HepG2 (cell line): Measurements from ENCODE around the gene TMTC4. TPM values are rescaled to one million over a fixed set of nuclear protein-coding genes. Genes with fewer than 3 reads are reported as not detected.

Source experiments
- HOXD1 ChIP-seq: sonication (generic); formaldehyde crosslinking; IDR thresholded peaks from 2 replicates; pipeline ENCODE4 v1.5.0; 2020; ENCODE audit warnings: missing genetic modification reagents
- RXRB ChIP-seq: IDR thresholded peaks from 2 replicates; pipeline ENCODE4 v1.6.1; 2016; ENCODE audit warnings: borderline replicate concordance, missing genetic modification reagents, missing compliant biosample characterization
- TOPORS ChIP-seq: sonication (generic); formaldehyde crosslinking; IDR thresholded peaks from 2 replicates; pipeline ENCODE4 v1.8.0; 2023; ENCODE audit warnings: mild to moderate bottlenecking, missing genetic modification reagents
- ZFP36L1 ChIP-seq: sonication (generic); formaldehyde crosslinking; IDR thresholded peaks from 2 replicates; pipeline ENCODE4 v1.8.0; 2022; ENCODE audit warnings: mild to moderate bottlenecking, missing genetic modification reagents, moderate library complexity
- ZNF260 ChIP-seq: sonication (generic); formaldehyde crosslinking; IDR thresholded peaks from 2 replicates; pipeline ENCODE4 v1.4.0; 2020; ENCODE audit warnings: missing genetic modification reagents, low read depth, mild to moderate bottlenecking, borderline replicate concordance
- ZNF562 ChIP-seq: sonication (generic); formaldehyde crosslinking; IDR thresholded peaks from 2 replicates; pipeline ENCODE4 v1.8.0; 2022; ENCODE audit warnings: missing genetic modification reagents, borderline replicate concordance
- ZNF563 ChIP-seq: sonication (generic); formaldehyde crosslinking; IDR thresholded peaks from 2 replicates; pipeline ENCODE4 v1.8.0; 2022; ENCODE audit warnings: mild to moderate bottlenecking, moderate library complexity, missing genetic modification reagents
- polyA plus RNA-seq, 8 experiments: library from polyadenylated mRNA; depleted of rRNA in 3 of 8; stranded (reverse) in 7 of 8; unstranded in 1 of 8; fragments of >200 nt; fragmentation: Illumina TruSeq in 4 of 8; extraction: Trizol in 4 of 8; gene quantifications; 2 replicates each; pipeline versions ENCODE4 v1.2.1 to v1.2.3, GENCODE V29; 2011 to 2016; ENCODE audit warnings: low read depth in 4 of 8, missing spikeins in 1 of 8, mixed read lengths in 1 of 8; ENCODE audit not compliant: insufficient read depth in 1 of 8
- total RNA-seq, 5 experiments: library from RNA; depleted of rRNA; stranded (reverse); fragments of >200 nt; fragmentation: Illumina TruSeq; extraction: Trizol; gene quantifications; 2 replicates each; pipeline ENCODE4 v1.2.3, GENCODE V29; 2016; ENCODE audit warnings: low read depth in 1 of 5
- TF ChIP-seq, protein P1 (sequence below), 2 experiments: IDR thresholded peaks; 2 replicates each; pipeline ENCODE4 v1.6.1; 2011 to 2012; ENCODE audit warnings: low read length in 2 of 2, borderline replicate concordance in 1 of 2, low read depth in 1 of 2, mild to moderate bottlenecking in 1 of 2, moderate library complexity in 1 of 2
- TF ChIP-seq, protein P2 (sequence below): sonication (generic); formaldehyde crosslinking; IDR thresholded peaks from 2 replicates; pipeline ENCODE4 v1.9.0; 2021; ENCODE audit warnings: missing genetic modification reagents, mild to moderate bottlenecking, borderline replicate concordance
- TF ChIP-seq, protein P3 (sequence below): IDR thresholded peaks from 2 replicates; pipeline ENCODE4 v1.6.1; 2016

The TMTC4 gene
- total and polyA plus RNA-seq, 2 of the 13 experiments (the other 11 are each of a cell fraction or from before 2014, with no cell fraction given), result 16.0 to 22.6 TPM

DNA sequence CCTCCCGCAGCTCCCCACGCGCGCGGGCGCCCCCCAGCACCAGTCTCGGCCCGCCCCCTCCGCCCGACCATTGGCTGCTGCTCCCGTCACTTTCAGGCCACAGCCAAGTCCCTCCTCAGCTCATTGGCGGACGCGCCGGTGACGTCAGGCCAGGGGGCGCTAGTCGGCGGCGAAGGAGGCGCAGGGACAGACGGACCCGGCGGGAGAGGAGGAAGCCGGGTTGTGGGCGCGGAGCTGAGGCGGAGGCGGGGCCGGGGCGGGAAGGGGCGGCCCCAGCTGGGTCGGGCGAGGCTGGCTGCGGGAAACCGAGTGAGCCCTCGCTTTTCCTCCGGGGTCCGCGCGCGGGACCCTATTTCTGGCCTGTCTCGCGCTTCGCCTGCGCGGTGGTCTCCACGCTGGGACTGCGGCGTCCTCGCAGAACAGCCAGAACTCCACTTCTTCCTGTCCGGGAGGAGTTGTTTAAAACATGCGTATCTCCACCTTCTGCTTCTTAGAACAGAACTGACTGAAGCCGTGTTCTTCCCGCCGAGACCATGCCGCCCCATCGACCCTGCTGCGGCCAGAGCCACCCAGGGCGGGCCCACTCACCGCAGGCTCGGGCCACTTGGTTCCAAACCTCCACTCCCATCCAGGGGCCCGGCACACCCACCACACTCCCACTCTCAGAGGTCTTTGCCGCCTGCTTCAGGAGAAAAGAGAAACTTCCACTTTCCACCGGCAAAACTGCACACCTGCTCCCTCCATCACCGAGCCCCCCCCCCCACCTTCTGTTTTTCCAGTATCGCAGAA, 471 bp upstream of the TMTC4 start (continued):
- TF ChIP-seq ZNF260 (CRISPR knock-in tag), result no peak
- TF ChIP-seq, protein P1, sequence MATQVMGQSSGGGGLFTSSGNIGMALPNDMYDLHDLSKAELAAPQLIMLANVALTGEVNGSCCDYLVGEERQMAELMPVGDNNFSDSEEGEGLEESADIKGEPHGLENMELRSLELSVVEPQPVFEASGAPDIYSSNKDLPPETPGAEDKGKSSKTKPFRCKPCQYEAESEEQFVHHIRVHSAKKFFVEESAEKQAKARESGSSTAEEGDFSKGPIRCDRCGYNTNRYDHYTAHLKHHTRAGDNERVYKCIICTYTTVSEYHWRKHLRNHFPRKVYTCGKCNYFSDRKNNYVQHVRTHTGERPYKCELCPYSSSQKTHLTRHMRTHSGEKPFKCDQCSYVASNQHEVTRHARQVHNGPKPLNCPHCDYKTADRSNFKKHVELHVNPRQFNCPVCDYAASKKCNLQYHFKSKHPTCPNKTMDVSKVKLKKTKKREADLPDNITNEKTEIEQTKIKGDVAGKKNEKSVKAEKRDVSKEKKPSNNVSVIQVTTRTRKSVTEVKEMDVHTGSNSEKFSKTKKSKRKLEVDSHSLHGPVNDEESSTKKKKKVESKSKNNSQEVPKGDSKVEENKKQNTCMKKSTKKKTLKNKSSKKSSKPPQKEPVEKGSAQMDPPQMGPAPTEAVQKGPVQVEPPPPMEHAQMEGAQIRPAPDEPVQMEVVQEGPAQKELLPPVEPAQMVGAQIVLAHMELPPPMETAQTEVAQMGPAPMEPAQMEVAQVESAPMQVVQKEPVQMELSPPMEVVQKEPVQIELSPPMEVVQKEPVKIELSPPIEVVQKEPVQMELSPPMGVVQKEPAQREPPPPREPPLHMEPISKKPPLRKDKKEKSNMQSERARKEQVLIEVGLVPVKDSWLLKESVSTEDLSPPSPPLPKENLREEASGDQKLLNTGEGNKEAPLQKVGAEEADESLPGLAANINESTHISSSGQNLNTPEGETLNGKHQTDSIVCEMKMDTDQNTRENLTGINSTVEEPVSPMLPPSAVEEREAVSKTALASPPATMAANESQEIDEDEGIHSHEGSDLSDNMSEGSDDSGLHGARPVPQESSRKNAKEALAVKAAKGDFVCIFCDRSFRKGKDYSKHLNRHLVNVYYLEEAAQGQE (IDR thresholded peaks at IDR 0.05; ENCODE audit: borderline replicate concordance in 1 of 2, low read depth in 1 of 2, low read length in 2 of 2), result no peak
- 0 out of 2 replicates have a peak, but pooled peaks have one; percentile 34 for TF ChIP-seq HOXD1
- TF ChIP-seq ZNF563 (CRISPR knock-in tag), result 0 out of 2 replicates have a peak, but pooled peaks have one; percentile 0
- TF ChIP-seq ZFP36L1 (CRISPR knock-in tag), result no peak
- peak; percentile 27; the same call in 1 of the 2 replicates for TF ChIP-seq RXRB (CRISPR knock-in tag)
- no peak for TF ChIP-seq ZNF562 (CRISPR knock-in tag)
- TF ChIP-seq, protein P2, sequence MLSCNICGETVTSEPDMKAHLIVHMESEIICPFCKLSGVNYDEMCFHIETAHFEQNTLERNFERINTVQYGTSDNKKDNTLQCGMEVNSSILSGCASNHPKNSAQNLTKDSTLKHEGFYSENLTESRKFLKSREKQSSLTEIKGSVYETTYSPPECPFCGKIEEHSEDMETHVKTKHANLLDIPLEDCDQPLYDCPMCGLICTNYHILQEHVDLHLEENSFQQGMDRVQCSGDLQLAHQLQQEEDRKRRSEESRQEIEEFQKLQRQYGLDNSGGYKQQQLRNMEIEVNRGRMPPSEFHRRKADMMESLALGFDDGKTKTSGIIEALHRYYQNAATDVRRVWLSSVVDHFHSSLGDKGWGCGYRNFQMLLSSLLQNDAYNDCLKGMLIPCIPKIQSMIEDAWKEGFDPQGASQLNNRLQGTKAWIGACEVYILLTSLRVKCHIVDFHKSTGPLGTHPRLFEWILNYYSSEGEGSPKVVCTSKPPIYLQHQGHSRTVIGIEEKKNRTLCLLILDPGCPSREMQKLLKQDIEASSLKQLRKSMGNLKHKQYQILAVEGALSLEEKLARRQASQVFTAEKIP, result no peak
- no peak for TF ChIP-seq TOPORS (CRISPR knock-in tag)
- TF ChIP-seq, protein P3, sequence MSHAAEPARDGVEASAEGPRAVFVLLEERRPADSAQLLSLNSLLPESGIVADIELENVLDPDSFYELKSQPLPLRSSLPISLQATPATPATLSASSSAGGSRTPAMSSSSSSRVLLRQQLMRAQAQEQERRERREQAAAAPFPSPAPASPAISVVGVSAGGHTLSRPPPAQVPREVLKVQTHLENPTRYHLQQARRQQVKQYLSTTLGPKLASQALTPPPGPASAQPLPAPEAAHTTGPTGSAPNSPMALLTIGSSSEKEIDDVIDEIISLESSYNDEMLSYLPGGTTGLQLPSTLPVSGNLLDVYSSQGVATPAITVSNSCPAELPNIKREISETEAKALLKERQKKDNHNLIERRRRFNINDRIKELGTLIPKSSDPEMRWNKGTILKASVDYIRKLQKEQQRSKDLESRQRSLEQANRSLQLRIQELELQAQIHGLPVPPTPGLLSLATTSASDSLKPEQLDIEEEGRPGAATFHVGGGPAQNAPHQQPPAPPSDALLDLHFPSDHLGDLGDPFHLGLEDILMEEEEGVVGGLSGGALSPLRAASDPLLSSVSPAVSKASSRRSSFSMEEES, result no peak
- TF ChIP-seq, all 625 proteins: peak for 144
